Effector memory CD8-positive, alpha-beta T cell (primary cell): ENCODE data around the gene FBXO34.
"Not testable (repeated sequence)": the region's sequence is repeated elsewhere in the genome, so short reads cannot be mapped to it uniquely, and the experiment has no call there.

Experiments
- ATAC-seq: fragments of 150-1000 bp; cut with Tn5 transposase; replicated peaks from 2 replicates; pipeline ENCODE4 v1.10.0; 2021; ENCODE audit warnings: mild to moderate bottlenecking, moderate library complexity
- DNase-seq, 3 experiments: peaks; one replicate each; pipeline ENCODE4 v3.0.0; 2021
- H3K27ac Mint-ChIP-seq, 2 donors: one replicate each; pipeline ENCODE4 v1.8.0; 2022; ENCODE audit warnings: mild to moderate bottlenecking in 2 of 2, mixed read lengths in 2 of 2, moderate library complexity in 2 of 2
- H3K27me3 Mint-ChIP-seq, 2 donors: one replicate each; pipeline ENCODE4 v1.8.0; 2022; ENCODE audit warnings: mixed read lengths in 2 of 2
- H3K36me3 Mint-ChIP-seq: one replicate; pipeline ENCODE4 v1.8.0; 2022; ENCODE audit warnings: mild to moderate bottlenecking, moderate library complexity, mixed read lengths; ENCODE audit not compliant: insufficient read depth
- H3K4me1 Mint-ChIP-seq, 2 donors: one replicate each; pipeline ENCODE4 v1.8.0; 2022; ENCODE audit warnings: low read depth in 2 of 2, mixed read lengths in 2 of 2
- H3K4me3 Mint-ChIP-seq, 2 donors: one replicate each; pipeline ENCODE4 v1.8.0; 2022; ENCODE audit warnings: mild to moderate bottlenecking in 2 of 2, mixed read lengths in 2 of 2, moderate library complexity in 2 of 2
- H3K9me3 Mint-ChIP-seq, 2 donors: one replicate each; pipeline ENCODE4 v1.8.0; 2022; ENCODE audit warnings: mixed read lengths in 2 of 2

FBXO34 gene

GRCh38 chr14:55303691-55304145 lies 32.5 kb downstream of the FBXO34 start:
- DNase-seq (no peak), ATAC-seq (peak; percentile 69)
- Mint-ChIP-seq H3K4me1 (peaks cover 19 to 46% of the 10 kb centered on the region in 2 donors), H3K27me3 (no peaks in the 10 kb centered on the region), H3K36me3 (peaks cover 13% of the 10 kb centered on the region), H3K4me3 (no peak overlapping the region), H3K9me3 (no peaks in the 10 kb centered on the region), H3K27ac (peak overlapping the region in 1 of 2 donors; percentile 74)

- Mint-ChIP-seq H3K4me3 (no peak overlapping the region), H3K27ac (no peak overlapping the region), H3K27me3 (no peaks in the 10 kb centered on the region), H3K9me3 (no peaks in the 10 kb centered on the region), H3K4me1 (peaks cover 16 to 44% of the 10 kb centered on the region in 2 donors), H3K36me3 (peaks cover 10% of the 10 kb centered on the region)
- no peak for DNase-seq
- no peak for ATAC-seq
Observed at GRCh38 chr14:55306938-55307589, 35.8 kb downstream of the FBXO34 start.

DNA sequence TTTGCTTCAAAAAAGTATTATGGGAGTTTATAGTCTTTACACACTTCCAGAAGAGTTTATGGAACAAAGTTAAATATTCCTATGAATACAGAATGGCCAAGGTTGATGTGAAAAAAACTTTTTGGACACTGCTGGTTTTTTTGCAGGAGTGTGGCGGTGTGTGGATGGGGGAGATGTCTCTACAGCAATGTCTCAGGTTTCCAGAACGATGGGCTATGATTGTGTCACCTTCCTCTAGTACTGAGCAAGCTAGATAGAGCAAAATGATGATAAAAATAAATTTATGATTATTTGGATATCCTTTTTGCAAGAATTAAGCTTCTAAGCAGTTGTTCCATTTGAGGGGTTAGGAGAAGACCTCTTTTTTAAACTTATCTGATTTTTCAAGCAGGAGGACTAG lies 37.9 kb downstream of the FBXO34 start:
- DNase-seq (no peak), ATAC-seq (no peak)
- Mint-ChIP-seq H3K9me3 (peaks cover 0 to 2% of the 10 kb centered on the region in 2 donors), H3K27ac (no peak overlapping the region), H3K27me3 (no peaks in the 10 kb centered on the region), H3K36me3 (peaks cover 10% of the 10 kb centered on the region), H3K4me1 (peaks cover 16 to 36% of the 10 kb centered on the region in 2 donors), H3K4me3 (no peak overlapping the region)

GRCh38 chr14:55309761-55310365 lies 38.6 kb downstream of the FBXO34 start:
- Mint-ChIP-seq H3K36me3 (peaks cover 10% of the 10 kb centered on the region), H3K9me3 (peaks cover 0 to 2% of the 10 kb centered on the region in 2 donors), H3K4me3 (no peak overlapping the region), H3K4me1 (peaks cover 16 to 36% of the 10 kb centered on the region in 2 donors), H3K27me3 (no peaks in the 10 kb centered on the region), H3K27ac (no peak overlapping the region)
- ATAC-seq (no peak), DNase-seq (no peak)

GRCh38 chr14:55312379-55313030 lies 41.3 kb downstream of the FBXO34 start:
- ATAC-seq, DNase-seq, H3K36me3 Mint-ChIP-seq, H3K27me3 Mint-ChIP-seq, H3K27ac Mint-ChIP-seq, H3K4me3 Mint-ChIP-seq, H3K9me3 Mint-ChIP-seq: not testable (repeated sequence)
- H3K4me1 Mint-ChIP-seq = peaks cover 12 to 32% of the 10 kb centered on the region in 2 donors

GRCh38 chr14:55313480-55313879 lies 42.3 kb downstream of the FBXO34 start:
- ATAC-seq (no peak), DNase-seq (no peak)
- peaks cover 0 to 2% of the 10 kb centered on the region in 2 donors for H3K9me3 Mint-ChIP-seq
- H3K4me3 Mint-ChIP-seq = no peak overlapping the region
- peaks cover 4% of the 10 kb centered on the region for H3K36me3 Mint-ChIP-seq
- H3K27me3 Mint-ChIP-seq = no peaks in the 10 kb centered on the region
- H3K4me1 Mint-ChIP-seq = peaks cover 12 to 28% of the 10 kb centered on the region in 2 donors
- peak overlapping the region; percentile 32 to 33 for H3K27ac Mint-ChIP-seq

DNA sequence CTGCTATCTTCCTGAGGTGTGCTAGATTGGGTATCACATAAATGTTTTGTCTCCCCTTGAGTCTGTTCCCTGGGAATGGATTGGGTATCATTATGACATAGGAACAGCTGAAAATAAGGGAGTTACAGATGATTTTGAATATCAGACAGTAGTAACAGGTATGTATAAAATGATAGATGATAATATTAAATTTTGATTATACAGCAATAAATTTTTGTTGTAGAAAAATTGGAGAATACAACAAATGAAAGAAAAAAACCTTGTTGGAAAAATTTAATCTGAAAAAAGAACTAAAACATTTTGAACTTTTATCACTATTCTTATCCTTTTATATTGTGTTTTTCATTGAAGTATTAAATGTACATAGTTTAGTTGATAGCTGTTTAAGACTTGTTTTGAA lies 43.2 kb downstream of the FBXO34 start:
- Mint-ChIP-seq H3K36me3 (peaks cover 4% of the 10 kb centered on the region), H3K27me3 (no peaks in the 10 kb centered on the region), H3K9me3 (peaks cover 0 to 2% of the 10 kb centered on the region in 2 donors), H3K4me1 (peaks cover 14 to 31% of the 10 kb centered on the region in 2 donors), H3K4me3 (no peak overlapping the region), H3K27ac (no peak overlapping the region)
- no peak for DNase-seq
- no peak for ATAC-seq

- Mint-ChIP-seq H3K27me3 (no peaks in the 10 kb centered on the region), H3K9me3 (peaks cover 0 to 2% of the 10 kb centered on the region in 2 donors), H3K27ac (peak overlapping the region in 1 of 2 donors; percentile 31), H3K4me1 (peaks cover 6 to 14% of the 10 kb centered on the region in 2 donors), H3K4me3 (no peak overlapping the region), H3K36me3 (peaks cover 4% of the 10 kb centered on the region)
- ATAC-seq = no peak
- no peak for DNase-seq
Observed at GRCh38 chr14:55316564-55316963, 45.3 kb downstream of the FBXO34 start.

DNA sequence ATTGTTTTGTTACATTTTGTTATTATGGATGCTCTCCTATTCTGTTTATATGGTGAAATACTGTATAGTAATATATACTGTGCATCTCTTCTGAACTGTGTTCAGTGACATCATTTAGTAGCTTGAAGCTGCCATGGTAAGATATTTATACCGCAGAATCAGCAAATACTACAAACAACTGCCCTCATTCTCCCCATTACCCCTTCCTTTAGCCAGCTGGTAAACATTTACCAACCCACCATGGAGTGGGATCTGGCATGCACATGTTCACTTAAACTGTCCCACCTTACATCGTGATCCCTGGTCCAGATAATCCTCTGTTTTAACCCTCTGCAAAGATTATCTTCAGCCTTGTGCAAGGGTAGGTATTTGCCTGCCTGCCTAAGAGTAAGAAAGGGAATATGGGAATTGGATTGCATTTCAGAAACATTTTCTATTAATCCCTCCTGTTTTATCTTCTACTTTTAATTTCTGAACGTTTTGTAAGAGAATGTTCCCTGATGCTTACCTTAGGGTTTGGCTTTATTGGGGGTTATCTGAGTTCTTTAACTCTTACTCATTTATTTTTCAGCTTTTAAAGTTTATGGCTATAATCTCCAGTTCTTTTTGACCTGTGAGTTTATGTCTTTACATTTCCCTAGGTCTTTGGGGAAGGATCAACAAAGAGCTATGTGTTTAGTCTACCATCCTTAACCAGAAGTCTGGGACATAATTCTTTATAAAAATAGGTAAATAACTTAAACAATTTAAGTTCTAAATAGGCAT lies 46.5 kb downstream of the FBXO34 start:
- Mint-ChIP-seq H3K4me1 (peaks cover 6 to 14% of the 10 kb centered on the region in 2 donors), H3K9me3 (peaks cover 0 to 2% of the 10 kb centered on the region in 2 donors), H3K27me3 (no peaks in the 10 kb centered on the region), H3K4me3 (no peak overlapping the region), H3K36me3 (peaks cover 4% of the 10 kb centered on the region), H3K27ac (peak overlapping the region in 1 of 2 donors; percentile 70)
- DNase-seq = no peak
- ATAC-seq = no peak

GRCh38 chr14:55318694-55319093 lies 47.5 kb downstream of the FBXO34 start:
- no peak overlapping the region for H3K27ac Mint-ChIP-seq

DNA sequence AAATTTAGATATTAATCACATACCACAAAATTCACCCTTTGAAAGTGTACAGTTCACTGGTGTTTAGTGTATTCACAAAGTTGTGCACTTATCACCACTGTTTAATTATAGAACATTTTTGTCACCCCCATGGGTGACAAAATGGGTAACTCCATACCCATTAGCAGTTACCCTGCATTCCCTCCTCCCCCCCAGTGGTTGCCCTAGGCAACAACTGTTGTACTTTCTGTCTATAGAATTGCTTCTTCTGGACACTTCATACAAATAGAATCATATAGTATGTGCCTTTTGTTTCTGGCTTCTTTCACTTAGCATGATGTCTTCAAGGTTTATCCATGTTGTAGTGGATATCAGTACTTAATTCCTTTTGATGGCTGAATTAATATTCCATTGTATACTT lies 52.7 kb downstream of the FBXO34 start:
- Mint-ChIP-seq H3K4me1 (peaks cover 9 to 23% of the 10 kb centered on the region in 2 donors), H3K27ac (peak overlapping the region; percentile 23 to 83), H3K36me3 (no peaks in the 10 kb centered on the region), H3K9me3 (no peaks in the 10 kb centered on the region), H3K4me3 (no peak overlapping the region), H3K27me3 (no peaks in the 10 kb centered on the region)
- ATAC-seq = peak; percentile 41
- DNase-seq = no peak

More at GRCh38 chr14:55318694-55319093, 47.5 kb downstream of the FBXO34 start:
- peaks cover 2 to 10% of the 10 kb centered on the region in 2 donors for H3K4me1 Mint-ChIP-seq
- ATAC-seq (no peak), DNase-seq (no peak)
- no peaks in the 10 kb centered on the region for H3K9me3 Mint-ChIP-seq
- no peaks in the 10 kb centered on the region for H3K27me3 Mint-ChIP-seq
- H3K4me3 Mint-ChIP-seq = no peak overlapping the region
- H3K36me3 Mint-ChIP-seq = peaks cover 4% of the 10 kb centered on the region

GRCh38 chr14:55324812-55325211 lies 53.6 kb downstream of the FBXO34 start:
- no peak for ATAC-seq

DNA sequence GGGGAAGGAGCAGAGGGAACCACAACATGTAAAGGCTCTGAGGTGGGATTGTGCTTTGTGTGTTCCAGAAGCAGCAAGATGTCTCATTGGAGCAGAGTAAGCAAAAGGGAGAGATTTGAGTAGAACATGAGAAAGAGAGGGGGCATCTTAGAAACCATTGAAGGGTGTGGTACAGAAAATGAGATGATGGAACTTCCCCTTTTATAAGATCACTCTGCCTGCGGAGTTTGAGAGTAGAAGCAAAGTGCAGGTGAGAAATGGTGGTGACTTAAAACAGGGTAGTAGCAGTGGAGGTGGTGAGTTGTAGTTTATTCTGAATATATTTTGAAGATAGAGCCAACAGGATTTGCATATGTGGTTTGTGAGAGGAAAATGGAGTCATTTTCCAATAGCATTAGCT lies 56.0 kb downstream of the FBXO34 start:
- Mint-ChIP-seq H3K27ac (peak overlapping the region; percentile 5 to 6), H3K9me3 (no peaks in the 10 kb centered on the region), H3K27me3 (no peaks in the 10 kb centered on the region), H3K4me1 (peaks cover 20 to 38% of the 10 kb centered on the region in 2 donors), H3K36me3 (peaks cover 3% of the 10 kb centered on the region), H3K4me3 (no peak overlapping the region)
- no peak for DNase-seq
- ATAC-seq = peak; percentile 56

More at GRCh38 chr14:55324812-55325211, 53.6 kb downstream of the FBXO34 start:
- DNase-seq = no peak
- Mint-ChIP-seq H3K27ac (no peak overlapping the region), H3K9me3 (no peaks in the 10 kb centered on the region), H3K27me3 (no peaks in the 10 kb centered on the region), H3K4me1 (peaks cover 10 to 28% of the 10 kb centered on the region in 2 donors), H3K36me3 (no peaks in the 10 kb centered on the region), H3K4me3 (no peak overlapping the region)
